ENCODE data around the gene CHIC2.
"Not testable (repeated sequence)": the region's sequence is repeated elsewhere in the genome, so short reads cannot be mapped to it uniquely, and the experiment has no call there.

CHIC2 gene

DNA sequence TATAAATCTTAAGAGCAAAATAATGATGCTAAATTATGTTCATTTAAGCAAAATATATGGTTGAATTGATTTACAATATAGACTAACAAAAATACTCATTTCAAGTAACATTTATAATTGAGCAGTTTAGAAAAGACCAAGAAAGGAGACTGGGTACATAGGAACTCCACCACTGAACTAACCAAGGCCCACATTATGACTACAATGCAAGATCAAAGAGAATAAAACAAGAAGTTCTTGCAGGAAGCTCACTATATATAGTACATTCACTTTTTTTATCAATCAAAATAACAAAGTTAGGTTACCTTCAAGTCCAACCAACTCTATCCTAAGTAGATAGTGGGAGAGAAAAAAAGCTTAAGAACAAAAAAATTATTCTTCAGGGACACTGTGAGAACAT lies 8.0 kb downstream of the CHIC2 start:
- DNase-seq = no peak

DNA sequence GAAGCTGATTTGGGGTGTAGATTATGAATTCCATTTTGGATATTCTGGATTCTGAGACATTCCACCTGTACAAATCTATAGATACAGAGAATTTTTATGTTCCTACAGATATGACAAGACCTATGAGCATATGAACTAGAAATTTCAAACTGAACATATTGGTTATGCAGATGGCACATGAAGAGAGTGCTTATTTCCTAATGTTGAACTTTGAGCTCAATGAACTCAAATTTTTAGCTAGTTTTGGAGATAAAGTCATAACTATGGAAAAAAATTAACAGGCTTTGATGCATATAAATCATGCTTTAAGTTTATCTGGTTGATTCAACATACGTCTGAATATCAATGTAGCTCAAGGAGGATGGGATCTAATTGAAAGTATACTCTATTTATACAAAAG lies 8.9 kb downstream of the CHIC2 start:
- DNase-seq = no peak

DNA sequence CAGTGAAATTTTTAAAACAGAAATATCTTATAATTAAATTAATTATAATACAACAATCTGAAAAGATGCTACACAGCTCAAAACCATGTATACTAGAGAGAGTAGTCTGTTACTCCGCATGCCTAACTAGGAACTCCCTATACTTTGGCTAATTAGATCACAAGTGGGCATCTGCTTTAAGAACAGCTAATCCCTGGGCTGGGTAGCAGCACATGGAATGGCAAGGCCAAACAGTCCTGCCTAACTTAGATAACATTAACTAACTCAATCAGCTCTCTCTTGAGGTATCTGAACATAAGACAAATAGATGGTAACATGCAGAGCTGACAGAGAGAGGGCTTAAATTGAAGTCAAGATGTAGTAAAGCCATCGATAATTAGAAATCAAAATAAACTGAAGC lies 9.9 kb downstream of the CHIC2 start:
- DNase-seq = no peak

DNA sequence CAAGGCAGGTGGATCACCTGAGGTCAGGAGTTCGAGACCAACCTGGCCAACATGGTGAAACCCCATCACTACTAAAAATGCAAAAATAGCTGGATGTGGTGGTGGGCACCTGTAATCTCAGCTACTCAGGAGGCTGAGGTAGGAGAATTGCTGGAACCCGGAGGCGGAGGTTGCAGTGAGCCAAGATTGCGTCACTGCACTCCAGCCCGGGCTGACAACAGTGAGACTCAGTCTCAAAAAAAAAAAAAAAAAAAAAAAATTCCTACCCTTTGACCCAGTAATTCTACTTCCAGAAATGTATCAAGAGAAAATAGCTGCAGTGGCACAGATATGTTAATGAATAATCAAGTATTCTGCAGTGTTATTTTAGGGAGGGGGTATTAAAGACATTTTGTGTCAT lies 11.1 kb downstream of the CHIC2 start:
- not testable (repeated sequence) for DNase-seq

DNA sequence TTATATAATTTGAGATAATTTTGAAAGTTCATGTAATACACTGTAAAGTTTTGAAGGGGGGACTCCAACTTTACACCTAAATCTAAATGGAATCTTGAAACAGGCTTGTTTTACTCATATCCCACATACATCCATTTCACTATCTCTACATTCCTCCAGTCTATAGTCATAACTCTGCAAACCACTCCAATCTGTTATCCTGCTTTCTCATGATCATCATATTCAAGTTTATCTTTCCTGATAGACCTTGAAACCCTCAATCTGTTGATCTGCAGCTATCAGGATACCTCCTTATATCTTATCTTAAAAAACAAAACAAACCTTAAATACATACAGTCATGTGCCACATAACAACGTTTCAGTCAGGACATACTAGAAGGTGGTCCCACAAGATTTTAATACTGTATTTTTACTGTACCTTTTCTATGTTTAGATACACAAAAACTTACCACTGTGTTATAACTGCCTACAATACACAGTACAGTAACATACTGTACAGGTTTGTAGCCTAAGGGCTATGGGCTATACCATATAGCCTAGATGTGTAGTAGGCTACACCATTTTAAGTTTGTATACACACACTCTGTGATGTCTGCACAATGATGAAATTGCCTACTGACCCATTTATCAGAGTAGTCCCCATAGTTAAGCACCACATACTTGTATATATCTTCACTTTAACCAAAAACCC lies 14.0 kb downstream of the CHIC2 start:
- DNase-seq = no peak

DNA sequence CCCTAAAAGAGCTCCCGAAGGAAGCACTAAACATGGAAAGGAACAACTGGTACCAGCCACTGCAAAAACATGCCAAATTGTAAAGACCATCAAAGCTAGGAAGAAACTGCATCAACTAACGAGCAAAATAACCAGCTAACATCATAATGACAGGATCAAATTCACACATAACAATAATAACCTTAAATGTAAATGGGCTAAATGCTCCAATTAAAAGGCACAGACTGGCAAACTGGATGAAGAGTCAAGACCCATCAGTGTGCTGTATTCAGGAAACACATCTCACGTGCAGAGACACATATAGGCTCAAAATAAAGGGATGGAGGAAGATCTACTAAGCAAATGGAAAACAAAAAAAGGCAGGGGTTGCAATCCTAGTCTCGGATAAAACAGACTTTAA lies 20.8 kb downstream of the CHIC2 start:
- not testable (repeated sequence) for DNase-seq

DNA sequence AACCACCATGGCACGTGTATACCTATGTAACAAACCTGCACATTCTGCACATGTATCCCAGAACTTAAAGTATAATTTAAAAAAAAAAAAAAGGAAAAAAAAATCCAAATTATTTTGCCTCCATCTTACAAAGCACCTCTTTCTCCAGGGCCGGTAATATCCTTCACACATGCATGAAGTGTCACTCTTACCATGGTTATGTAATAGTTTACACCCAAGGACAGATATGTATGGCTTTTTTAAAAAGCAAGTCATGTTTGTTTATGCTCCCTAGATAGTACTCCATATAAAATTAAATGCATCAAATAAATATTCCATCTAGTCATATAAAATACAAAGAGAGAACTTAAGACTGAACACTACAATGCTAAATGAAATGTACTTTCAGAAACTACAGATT lies 22.5 kb downstream of the CHIC2 start:
- no peak for DNase-seq

DNA sequence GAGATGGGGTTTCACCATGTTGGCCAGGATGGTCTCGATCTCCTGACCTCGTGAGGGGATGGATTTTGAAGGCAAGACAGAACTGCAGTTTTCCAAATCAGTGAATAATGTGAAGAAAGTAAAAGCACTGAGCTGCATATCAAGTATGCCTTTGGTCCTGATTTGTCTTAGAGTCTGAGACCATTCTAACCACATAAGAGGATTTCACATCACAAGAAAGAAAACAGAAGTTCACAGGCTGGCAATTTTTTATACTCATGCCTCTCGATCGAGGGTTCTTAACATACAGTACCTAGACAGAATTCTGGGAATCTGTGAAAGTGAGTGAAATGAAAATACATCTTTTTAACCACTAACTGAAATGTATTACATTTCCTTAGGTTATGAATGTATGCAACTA lies 23.3 kb downstream of the CHIC2 start:
- DNase-seq = no peak

DNA sequence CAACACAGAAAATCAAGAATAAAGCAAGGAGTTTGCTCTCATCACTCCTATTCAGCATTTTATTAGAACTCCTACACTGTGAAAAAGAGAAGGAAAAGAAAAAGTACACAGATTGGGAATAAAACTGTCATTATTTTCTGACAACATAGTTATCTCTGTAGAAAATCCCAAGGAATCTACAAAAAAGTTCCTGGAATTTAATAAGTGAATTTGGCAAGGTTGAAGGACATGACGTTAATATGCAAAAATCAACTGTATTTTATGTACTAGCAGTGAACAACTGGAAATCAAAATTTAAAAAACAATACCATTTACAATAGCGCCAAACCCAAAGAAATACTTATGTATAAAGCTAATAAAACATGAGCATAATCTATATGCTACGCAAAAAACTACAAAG lies 26.3 kb downstream of the CHIC2 start:
- DNase-seq = no peak

DNA sequence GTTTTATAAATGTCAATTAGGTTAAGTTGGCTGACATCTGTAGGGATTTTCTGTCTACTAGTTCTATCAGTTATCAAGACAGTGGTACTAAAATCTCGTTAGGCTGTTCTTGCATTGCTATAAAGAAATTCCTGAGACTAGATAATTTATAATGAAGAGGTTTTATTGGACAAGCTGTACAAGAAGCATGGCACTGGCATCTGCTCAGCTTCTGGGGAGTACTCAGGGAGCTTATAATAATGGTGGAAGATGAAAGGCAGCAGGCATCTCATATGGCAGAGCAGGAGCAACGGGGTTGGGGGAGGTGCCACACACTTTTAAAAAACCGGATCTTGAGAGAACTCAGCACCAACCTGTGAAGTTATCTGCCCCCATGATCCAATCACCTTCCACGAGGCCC lies 28.2 kb downstream of the CHIC2 start:
- DNase-seq = no peak

DNA sequence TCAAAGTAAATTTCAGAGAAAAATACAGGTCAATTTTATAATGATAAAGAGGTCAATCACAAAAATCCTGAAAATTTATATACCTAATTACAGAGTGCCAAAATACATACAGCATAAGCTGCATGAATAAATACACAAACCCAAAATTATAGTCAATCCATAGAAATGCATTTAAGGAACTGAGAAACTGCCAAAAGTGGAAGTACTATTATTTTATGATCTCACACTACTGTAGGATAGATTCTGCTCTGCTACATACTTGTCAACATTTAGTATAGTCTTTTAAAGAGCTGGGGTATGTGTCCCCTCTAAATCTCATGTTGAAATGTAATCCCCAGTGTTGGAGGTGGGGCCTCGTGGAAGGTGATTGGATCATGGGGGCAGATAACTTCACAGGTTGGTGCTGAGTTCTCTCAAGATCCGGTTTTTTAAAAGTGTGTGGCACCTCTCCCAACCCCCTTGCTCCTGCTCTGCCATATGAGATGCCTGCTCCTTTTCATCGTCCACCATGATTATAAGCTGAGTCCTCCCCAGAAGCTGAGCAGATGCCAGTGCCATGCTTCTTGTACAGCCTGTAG lies 31.8 kb downstream of the CHIC2 start:
- DNase-seq = no peak

DNA sequence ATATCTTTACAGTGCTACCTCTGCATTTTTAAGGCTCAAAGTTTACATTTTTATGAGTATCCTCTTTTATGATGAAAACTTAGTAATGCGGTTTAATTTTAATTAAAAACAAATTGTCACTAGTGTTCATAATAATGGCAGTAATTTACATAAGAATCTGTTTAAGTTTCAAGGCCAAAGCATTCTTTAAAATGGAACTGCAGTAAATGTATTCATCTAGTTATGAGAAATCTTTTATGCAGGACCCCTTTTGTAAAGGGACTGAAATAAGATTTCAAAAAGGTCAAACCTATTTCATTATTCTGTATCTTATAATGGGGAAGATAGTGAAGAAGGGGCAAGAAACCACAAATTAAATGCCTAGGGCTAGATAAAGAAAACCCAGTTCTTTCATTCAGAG lies 37.1 kb downstream of the CHIC2 start:
- no peak for DNase-seq

DNA sequence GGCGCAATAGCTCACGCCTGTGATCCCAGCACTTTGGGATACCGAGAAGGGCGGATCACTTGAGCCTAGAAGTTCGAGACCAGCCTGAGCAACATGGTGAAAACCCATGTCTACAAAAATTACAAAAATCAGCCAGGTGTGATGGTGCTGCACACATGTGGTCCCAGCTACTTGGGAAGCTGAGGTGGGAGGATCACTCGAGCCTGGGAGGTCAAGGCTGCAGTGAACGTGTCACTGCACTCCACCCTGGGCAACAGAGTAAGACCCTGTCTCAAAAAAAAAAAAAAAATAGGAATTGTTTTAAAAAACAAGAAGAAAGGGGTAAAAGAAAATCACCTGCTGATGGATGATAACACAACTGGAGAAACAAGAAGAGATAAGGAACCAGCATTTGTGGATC lies 38.8 kb downstream of the CHIC2 start:
- no peak for DNase-seq

DNA sequence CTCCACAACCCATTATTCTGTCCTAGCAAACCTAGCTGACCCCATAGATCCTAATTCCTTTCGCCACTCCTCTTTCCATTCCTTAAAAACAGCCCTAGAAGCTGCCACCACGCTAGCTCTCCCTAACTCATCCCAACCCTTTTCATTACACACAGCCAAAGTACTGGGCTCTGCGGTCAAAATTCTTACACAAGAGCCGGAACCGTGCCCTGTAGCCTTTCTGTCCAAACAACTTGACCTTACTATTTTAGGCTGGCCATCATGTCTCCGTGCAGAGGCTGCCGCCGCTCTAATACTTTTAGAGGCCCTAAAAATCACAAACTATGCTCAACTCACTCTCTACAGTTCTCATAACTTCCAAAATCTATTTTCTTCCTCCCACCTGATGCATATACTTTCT lies 41.4 kb downstream of the CHIC2 start:
- DNase-seq = not testable (repeated sequence)

DNA sequence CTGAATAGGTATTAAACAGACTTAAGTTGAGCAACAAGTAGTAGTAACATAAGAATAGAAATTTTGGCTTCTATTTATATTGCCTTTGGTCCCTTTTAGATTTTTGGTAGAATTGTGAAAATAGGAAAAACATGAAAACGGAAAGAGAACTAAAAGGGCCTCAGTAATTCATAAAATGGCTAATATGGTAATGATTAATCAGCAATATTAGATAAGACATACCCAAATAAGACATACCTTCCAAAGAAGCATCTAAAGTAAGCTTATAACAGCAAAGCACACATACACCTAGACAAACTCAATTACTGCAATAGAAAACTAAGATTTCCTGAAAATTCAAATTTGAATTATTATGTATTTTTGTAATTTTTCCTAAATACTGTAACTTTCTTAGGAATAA lies 46.4 kb downstream of the CHIC2 start:
- no peak for DNase-seq

DNA sequence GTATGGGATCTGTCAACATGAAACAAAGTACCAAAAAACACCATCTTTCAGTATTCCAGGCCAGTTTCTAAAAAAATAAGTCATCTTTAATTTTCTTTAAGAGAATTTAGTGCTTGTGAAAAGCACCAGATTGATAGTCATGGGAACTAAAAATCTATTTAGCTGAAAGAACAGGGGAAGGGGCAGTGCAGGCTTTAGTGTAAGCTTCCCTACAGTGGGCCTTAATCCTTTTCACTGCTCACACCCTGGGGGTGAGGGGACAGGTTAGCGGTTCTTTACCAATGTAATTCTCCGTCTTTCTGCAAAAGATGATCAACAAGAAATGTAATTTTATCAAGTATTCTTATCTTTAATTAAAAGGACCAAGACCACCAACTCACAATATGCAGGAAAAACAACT lies 47.1 kb downstream of the CHIC2 start:
- no peak for DNase-seq

DNA sequence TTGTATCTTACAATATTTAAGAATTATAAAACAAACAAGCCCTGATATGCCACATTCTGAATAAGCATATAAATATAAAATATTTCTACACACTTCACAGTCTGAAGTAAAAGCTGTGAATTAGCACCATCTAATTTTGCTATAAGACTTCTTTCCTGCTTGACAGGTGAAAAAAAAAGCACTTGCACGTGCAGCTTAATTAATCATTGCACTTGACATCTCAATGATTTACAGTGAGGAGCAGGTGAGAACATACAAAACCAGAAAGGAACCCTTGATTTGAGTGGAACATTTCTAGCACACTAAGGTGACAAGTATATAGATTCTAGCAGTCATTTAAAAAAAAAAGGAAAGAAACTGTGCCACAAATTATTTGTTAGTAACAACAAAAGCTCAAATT lies 47.9 kb downstream of the CHIC2 start:
- no peak for DNase-seq

DNA sequence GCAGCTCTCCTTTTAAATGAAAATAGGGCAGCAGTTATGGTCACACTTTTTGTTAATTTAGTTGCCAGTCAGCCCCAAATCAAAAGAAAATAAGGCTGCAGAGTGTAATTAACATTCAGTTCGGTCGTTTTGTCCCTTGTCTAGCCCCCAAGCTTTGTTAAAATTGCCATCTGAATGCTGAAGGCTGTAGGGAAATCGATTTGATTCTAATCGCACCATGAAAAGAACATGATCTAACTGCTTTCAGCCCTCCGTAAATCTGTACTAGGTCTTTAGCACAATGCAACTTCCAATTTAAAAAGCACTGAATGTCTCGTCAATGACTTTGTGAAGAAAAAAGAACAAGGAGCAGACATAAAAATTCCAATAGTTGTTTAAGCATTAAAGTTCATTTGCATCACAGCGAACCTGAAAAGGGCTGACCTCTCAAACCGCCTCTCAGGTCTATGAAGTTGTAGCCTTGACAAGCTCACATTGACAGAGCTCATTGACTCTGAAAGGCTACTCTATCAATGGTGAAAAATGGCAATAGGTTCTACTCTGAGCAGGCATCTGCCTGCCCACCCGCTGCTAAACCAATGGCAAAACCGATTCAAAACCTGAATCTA lies 48.9 kb downstream of the CHIC2 start:
- no peak for DNase-seq

DNA sequence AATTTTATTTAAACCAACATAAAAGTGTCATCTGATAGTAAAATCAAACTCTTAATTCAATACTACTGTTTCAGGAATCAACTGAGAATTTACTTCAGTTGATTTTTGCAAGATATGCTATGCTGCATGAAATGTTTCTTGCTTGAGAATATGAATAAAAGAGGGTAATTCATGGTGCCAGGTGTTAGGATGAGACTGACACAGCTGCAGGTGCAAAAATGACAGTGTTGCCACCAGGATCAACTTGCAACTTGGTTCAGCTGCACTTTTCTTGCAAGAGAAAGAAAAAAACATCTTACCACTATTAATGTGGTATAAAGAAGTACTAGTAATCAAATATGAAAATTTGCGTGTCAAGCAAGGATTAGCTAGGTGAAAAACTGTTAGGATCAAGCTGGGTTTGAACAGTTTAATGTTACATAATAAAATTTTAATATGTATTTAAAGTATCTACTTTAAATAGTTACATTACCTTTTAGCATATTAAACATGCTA lies 49.7 kb downstream of the CHIC2 start:
- DNase-seq = no peak

DNA sequence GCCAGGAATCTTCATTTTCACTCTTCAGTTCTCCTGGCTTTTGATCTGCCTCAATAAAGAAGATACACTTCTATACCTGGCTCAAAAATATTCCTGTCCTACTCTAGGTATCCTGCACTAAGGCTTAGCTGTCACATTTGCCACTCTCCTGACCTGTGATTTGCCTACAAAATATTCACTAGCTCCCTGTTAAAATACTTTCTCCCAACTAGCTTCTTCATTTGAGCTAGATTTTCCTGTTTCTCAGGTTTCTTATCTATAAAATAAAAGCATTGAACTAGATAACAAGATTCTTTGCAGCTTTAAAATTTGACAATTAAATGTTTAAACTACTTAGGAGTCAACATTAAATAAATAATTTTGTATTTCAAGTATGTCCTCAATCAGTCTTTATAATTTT lies 53.2 kb downstream of the CHIC2 start:
- DNase-seq = no peak

DNA sequence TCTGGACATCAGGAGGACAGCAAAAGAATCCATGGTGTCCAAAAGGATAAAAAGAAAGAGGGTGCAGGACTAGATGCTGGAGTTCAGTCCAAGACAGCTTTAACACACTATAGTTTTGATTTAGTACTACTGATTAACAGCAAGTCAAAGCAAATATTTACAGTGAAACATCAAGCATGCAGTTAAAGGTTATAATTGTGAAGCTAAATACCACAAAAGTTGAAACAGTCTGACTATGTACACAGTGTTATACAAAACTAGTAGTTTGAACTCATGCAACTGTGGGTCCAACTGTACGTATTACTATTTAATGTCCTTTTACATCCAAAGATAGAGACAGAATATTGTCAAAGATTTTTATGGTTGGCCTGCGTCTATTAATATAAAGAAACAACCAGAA lies 57.6 kb downstream of the CHIC2 start:
- no peak for DNase-seq

DNA sequence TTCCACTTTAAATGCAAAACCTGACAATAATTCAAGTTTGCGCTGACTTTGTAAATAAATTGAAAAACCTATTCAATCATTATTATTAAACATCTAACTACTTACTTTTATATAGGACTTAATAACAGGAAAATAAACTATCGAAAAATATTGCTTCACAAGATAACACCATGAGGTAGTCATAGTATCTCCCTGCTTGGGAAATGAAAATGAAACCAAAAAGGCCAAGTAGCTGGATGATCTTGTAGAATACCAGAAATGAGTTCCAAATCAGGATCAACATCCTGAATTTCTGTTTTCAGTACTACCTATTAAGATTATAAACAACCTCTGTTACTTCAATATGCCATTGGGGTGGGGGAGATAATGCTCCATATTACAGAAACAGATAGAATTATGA lies 58.9 kb downstream of the CHIC2 start:
- DNase-seq = no peak

DNA sequence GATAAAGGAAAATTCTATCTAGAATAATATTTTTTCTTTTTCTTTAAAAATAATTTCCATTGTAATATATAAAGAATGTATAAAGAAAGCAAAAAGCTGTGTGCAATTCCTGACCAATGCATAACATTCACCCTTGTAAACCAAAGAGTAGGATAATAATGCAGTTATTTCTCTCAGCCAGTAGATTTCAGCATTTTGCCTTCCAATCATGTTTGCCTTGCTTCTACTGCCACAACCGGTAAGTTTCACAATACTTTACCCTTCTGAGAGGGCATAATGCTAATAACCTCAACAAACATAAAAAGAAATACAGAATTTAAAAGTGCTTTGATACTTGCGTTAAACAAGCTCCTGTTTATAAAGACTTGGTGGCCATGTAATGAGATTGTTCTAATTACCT lies 59.9 kb downstream of the CHIC2 start:
- DNase-seq = no peak

DNA sequence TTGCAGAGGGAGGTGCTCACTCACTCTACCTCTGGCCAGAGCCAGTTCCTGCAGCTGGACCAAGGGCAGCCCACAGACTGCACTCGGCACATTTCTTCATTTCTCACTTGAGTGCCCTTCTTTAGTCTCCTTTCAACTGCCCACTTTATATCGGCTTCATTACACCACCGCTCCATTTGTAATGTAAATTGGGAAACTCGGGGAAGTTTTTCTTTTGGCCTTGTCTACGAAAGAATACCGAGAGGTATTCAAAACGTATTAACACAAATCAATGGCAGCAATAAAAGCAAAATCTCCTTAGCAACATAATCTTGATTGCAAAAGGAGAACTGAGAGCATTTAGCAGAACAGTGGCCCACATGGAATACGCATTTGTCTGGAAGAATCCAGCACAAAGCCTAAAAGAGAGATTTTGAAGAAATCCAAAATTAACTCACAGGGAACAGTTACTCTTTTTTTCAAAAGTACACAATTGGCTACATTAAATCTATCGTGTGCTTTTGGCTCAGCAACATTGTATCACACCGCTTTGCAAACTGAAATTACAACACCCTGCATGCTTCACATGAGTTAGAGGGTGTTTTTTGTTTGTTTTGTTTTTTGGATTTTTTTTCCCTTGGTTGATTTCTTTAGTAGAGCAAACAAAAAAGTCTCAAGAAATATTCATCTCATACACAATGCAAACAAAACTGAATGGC lies 62.6 kb downstream of the CHIC2 start:
- DNase-seq = no peak
